GM18507 (cell line): ENCODE data around the gene ITIH4.

ENCODE experiments used
- DNase-seq: peaks from one replicate; pipeline ENCODE4 v3.0.0; 2011; ENCODE audit warnings: low read depth; ENCODE audit not compliant: insufficient read length; ENCODE audit errors: extremely low spot score
- FAIRE-seq: peaks from 2 replicates; lab custom pipeline; 2011; peaks lifted over from hg19 to GRCh38; lab: Jason Lieb, UNC

Gene ITIH4

DNA sequence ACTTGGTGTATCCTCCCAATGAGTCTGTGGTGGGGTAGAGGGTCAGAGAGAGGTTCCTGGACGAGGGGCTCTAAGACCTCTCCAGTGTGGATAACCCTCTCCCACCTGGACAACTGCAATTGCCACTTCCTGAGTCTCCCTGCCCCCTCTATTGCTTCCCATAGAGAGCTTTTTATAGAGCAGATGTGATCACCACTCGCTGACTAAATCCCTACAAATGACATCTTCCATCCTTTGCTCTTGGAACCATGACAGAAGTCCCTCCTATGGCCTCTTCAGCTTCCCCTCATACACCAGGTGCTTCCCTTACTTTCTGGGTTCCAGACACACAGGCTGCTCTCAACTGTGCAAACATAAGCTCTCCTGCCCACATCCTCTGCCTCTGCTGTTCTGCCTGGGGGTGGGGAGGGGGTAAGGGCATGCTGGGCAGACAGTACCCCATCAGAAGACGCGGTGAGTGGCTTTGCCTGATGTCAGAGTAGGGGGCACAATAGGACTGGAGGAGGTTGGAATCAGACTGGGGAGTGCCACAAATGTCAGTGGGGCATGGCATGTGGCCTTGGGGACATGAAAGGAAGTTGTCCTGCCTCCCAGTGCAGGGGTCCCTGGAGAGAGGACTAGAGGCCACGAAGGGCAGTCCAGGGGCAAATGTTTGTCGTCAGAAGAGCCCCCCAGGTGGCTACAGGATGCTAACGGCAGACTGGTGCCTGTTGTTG is 20.7 kb downstream of the ITIH4 start:
- no peak for FAIRE-seq
- DNase-seq: no peak

DNA sequence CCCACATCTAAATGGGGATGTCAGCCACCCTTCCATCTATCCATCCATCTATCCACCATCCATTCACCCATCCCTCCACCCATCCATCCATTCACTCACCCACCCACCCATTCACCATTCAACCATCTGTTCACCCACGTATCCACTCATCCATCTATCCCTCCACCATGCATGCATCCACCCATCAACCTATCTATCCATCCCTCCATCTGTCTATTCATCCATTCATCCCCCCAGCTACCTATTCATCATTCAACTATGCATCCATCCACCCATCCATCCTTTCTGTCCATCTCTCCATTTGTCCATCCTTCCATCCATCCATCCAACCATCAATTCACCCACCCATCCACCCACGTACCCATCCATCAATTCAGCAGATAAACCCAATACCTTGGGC is 21.3 kb downstream of the ITIH4 start:
- DNase-seq (no peak), FAIRE-seq (no peak)

DNA sequence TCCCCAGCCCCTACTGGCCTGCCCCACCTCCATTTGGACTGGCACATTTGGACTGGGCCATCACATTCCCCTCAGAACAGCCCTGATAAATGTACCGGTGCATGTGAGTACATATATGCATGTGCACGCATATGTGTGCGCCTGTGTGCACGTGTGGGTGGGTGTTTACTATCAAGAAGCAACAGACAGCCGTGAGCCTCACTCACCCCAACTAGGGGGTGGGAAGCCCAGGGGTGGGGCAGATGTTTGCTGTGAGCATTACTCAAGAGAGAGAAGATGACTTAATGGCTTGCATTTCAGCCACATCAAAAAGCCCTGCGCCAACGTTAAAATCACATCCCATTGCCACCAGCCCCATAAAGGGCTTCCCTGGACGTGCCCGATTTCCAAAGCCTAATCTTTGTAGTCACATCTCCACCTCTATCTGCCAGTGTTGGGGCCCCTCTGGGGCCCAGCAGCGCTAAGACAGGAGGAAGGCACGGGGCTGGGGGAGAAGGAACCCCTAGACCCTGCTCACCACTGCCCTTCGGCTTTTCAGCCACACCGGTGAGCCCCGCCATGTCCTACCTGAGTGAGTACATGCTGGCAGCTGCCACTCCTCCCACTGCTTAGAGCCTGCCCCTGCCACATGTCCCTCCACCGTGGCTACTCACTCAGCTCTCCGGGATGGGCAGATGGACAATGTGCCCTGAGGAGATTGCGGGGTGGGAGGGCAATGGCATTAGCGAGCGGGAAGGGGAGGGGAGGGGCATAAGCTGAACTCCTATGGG is 25.0 kb downstream of the ITIH4 start:
- FAIRE-seq (no peak), DNase-seq (no peak)

DNA sequence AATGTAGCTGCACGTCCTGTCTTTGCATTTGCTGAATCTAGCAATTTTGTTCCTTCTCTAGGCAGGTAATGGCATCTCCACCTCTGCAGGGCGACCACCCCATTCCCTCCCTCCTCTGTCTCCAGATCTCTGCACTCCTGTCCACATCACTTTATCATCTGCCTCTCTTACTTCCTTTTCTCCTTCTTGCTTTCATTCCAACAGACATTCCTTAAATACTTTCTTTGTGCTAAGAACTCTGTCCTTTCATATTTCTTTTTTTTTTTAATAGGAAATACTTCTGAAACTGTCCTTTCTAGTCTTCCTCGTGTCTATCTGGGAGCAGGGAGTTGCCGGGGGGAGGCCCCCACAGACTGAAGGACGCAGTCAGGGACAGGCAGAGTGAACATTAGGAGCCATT is 28.6 kb downstream of the ITIH4 start:
- no peak for FAIRE-seq
- no peak for DNase-seq

DNA sequence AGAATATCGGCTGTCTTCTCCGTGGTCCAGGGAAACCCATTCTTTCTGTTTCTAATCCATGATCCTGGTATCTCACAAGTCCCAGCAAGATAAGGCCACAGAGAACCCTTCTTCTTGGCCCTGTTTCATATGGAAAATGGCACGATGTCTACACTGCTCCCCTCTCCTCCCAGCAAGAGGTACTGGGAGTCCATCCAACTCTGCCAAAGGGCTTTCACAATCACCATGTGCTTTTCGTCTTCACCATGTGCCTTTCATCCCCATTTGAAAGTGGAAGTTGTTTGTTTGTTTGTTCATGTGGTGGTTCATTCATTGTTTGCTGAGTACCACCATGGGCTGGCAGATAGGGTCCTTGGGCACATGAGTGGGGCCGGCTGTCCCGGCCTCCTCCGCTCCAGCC is 30.4 kb downstream of the ITIH4 start:
- FAIRE-seq (no peak), DNase-seq (no peak)

DNA sequence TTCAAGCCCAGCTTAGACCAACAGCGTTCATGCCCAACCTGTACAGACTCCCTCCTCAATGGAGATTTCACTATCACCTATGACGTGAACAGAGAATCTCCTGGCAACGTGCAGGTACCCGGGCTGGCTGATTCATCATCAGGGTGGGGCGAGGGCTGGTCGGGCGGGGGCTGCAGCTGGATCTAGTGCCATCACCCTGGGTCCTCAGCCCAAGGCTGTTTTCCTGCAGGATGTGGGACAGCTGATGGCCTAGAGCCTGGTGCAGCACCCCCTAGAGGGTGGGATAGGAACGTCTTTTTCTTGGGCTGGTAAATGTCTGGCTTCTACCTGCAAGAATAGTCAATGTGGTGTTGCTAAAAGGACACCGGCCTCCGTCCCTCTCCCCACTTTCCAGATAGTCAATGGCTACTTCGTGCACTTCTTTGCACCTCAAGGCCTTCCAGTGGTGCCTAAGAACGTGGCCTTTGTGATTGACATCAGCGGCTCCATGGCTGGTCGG is 31.4 kb downstream of the ITIH4 start:
- DNase-seq (peak; percentile 25), FAIRE-seq (peak; percentile 56)

DNA sequence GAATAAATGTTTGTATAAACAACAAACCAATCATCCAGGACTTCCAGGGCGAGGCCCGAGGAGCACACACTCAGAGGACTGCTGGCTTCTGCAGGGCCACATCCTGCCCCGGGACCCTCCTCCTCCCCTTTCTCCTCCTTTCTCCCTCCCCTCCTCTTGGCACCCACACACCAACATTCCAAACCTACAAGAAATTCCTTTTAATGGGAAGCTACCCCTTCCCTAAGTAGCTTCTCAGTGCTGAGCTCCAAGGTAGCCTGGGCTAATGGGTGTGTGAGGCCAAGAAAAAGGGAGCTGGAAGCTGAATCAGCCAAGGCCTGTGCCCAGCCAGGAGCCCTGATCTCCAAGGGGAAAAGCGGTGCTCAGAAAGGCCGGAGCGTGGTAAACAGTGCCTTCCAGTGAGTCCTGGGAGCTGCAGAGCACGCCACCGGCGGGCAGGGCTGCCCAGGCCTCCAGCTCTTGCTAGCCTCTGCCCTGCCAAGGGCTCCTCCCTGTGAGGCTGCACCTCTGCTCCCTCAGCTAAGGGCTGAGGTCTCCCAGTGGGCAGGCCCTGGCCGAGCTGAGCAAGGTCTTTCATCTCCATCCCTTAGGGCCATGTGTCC is 32.0 kb downstream of the ITIH4 start:
- DNase-seq (no peak), FAIRE-seq (no peak)

DNA sequence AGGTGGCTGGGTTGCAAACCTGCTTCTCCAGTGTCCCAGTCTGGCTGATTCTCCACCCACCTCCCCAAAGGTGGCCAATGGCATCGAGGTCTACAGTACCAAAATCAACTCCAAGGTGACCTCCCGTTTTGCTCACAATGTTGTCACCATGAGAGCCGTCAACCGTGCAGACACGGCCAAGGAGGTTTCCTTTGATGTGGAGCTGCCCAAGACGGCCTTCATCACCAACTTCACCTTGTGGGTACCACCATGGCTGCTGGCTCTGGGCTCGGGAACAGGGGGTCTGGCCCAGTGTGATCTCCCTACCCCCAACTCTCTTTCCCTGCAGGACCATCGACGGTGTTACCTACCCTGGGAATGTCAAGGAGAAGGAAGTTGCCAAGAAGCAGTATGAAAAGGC is 34.1 kb downstream of the ITIH4 start:
- FAIRE-seq: no peak
- DNase-seq: no peak

DNA sequence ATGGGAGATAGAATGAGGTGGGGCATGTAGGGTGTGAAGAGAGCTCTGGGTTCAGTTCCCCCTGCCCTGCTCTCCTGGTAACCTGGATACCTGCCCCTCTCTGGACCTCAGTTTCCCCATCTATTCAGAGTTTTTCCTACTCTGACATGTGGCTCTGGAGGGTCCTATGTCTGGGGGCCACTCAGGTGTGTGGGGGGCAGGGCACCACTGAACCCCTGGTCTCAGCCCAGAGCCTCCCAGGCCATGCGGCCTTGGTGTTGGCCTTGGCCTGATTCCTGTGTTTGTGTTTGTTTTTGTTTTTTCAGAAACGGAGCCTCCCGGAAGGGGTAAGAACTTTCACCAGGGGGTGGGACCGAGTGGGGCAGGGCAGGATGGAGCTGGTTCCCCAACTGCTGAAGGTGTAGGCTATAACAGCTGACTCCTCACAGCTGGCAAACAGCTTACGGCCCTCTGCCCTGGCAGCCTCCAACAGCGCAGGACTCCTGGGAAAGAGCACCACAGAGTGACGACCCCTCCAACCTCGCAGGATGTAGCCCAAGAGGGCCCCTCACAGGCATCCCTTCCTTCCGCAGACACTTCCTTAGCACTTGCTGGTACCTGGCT is 35.1 kb downstream of the ITIH4 start:
- DNase-seq (no peak), FAIRE-seq (no peak)

DNA sequence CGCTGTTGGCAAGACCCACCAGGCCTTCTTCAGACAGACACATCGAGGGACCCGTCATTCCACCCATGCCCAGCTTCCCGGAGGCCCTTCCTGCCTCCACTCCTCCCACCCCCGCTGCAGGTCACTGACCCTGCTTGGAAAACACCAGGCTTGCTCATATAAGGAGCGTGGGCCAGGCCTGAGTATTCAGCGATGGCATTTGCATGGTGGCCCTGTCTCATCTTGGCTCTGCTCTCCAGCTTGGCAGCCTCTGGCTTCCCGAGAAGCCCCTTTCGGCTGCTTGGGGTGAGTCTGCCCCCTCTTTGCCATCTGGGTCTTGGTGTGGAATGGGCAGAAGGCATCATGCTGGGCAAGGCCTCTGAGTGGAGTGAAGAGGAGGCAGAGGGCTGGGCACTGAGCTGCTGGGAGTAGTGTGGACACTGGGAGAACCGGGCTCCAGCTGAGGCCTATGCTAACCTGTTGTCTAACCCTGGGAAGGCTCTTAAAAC is 35.8 kb downstream of the ITIH4 start, which contains the start of gene ITIH3:
TSS of gene ITIH3 (plus strand) at position 185 of the 488 bp plus-strand sequence. CDS start at position 193, 8 bp downstream.
- no peak for DNase-seq
- FAIRE-seq: no peak

DNA sequence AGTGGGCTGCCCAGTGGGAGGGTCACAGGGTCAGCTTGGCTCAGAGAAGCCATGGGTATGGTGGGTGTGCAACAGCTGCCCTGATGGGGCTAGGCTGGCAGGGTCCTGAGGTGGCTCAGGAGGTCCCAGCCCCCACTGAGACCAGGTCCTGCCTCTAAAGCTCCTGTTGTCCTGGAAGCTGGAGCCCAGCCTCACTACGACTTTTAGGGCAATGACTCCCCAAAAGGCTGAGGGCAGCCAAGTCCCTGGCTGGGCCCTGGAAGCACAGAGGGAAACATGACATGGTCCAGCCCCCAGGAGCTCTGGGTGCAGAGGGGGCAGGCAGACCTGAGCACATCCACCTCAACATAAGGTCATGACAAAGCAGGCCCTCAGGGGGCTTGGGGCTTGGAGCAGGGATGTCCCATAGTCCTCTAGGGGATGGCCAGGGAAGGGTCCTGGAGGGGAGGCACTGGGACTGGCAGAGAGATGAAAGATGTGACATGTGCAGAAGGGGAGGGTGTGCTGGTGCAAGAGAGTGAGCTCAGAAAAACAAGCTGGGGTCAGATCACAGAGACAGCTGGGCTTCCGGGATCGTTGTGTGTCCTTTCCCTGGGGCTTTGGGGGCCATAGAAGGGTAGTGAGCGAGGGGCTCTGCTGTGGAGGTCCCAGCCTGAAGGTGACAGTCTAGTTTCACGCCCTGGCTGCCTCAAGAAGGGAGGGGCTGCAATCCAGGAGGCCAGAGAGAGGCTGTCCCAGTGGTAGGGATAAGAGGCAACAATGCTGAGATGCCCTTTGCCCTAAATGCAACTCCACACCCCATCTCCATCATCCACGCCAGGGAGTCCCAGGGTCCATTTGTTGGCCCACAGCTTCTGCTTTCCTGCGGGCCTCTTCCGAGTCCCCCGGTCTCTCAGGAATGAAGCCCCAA is 36.5 kb downstream of the ITIH4 start:
- no peak for FAIRE-seq
- no peak for DNase-seq

DNA sequence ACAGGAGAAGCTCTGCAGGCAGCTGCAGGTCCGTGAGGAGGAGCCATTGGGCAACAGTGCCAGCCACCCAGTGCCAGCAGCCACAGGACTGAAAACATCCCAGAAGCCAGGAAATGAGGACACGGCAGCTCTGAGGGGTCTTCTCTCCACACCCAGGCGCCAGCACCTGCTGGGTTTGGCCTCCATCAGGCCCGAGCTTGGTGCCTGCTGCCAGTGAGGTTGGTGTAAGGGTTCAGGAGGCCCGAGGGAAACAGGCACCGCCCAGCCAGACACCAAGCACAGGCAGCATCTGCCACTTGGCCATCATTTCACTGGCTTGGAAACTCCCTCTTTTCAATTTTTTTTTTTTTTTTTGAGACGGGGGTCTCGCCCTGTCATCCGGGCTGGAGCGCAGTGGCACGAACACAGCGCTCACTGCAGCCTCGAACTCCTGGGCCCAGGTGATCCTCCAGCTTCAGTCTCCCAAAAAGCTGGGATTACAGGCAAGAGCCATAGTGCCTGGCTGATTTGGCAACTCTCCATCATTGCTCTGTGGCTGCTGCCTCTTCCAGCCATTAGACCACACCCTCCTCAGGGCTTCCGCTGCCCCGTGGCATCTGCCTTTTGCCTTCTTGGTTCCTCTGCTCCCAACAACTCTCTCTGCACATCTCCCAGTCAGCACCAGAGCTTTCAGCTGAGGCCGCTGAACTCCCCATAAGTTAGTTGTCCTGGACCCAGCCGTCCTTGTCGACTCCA is 37.3 kb downstream of the ITIH4 start:
- DNase-seq: no peak
- FAIRE-seq: no peak

DNA sequence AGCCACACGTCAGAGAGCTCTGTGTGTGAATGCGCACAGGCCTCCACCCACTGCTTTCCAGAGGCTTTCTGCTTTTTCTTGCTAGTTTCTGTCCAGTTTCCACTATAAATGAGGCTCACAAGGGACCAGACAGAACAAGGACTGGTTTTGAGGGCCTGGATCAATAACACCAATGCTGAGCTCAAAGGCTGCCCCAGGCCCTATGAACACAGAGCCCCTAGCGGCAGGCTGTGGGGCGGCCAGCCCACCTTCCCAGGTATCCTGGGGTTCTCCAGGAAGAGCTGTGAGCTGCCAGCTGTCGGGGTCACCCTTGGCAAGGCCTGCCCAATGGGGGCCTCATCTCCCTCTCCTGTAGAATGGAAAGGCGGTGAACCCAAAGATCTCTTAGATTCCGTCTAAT is 38.1 kb downstream of the ITIH4 start:
- no peak for DNase-seq
- FAIRE-seq: no peak

DNA sequence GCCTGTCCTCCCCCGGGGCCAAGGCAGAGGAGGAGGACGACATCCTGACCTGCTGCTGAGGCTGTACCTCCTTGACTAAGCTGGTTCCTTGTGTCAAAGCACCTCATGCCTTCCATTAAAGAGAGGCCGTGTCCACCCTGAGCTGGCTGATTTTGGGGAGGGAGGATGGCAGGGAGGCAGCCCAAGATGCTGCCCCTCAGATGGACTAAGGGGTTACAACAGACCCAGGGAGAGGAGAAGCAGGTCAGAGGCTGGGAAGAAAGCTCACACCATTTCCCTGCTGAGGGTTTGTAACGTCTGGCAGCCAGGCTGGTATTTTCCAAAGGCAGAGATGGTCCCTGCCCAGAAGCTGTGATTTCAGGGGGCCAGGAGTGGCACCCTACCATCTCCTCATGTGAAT is 38.5 kb downstream of the ITIH4 start:
- no peak for DNase-seq
- FAIRE-seq: no peak

DNA sequence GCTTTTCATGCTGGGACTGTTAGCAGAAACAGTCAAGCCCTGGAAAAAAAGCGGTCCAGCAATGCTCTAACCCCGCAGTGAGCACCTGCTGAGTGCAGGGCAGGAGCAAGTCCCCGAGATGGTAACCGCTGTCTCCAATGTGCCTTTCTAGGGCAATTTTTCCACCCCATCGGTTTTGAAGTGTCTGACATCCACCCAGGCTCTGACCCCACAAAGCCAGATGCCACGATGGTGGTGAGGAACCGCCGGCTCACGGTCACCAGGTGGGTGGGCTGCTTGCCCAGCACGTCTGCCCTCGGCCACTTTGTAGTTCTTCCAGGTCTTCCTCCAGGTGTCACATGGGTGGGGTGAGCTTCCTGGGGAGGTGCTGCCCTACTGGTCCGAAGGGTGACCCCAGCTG is 39.1 kb downstream of the ITIH4 start:
- no peak for DNase-seq
- no peak for FAIRE-seq

DNA sequence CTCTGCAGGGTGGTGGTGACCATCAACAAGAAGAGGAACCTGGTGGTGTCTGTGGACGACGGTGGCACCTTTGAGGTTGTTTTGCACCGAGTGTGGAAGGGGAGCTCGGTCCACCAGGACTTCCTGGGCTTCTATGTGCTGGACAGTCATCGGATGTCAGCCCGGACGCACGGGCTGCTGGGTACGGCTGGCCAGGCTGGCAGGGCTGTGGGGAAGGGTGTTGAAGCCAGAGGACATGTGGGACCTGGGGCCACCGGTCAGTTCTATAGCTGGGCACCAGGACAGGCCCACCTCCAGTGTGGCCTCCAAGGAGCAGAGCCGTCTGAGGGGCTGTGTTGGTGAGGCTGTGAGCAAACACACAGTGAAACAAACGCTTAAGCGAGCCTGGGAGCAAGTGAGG is 39.7 kb downstream of the ITIH4 start:
- FAIRE-seq (no peak), DNase-seq (no peak)

DNA sequence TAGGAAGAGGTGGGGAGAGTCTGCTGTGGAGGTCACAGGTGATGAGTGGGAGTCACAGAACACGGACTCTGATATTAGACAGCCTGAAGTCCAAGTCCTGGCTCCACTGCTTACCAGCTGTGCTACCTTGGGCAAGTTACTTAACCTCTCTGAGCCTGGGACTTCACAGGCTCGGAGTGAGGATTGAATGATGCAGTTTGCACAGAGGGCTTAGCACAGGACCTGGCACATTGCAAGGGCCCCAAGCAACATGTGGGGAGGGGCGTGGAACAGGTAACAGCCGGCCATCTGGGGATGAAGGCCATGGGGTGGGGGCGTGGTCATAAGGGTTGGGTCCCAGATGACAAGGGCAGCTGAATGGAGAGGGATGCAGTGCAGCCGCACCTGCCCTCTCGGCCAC is 40.1 kb downstream of the ITIH4 start:
- FAIRE-seq (no peak), DNase-seq (no peak)

DNA sequence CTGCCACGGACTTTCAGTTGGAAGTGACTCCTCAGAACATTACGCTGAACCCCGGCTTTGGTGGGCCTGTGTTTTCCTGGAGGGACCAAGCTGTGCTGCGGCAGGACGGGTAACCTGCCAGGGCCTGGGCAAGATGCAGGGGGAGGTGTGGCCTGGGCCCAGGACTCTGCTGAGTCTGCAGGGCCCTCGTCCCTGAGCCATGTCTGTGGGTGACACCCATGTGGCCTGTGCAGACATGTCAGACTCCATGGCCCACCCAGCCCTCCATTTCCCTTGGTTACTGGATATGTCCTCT is 40.8 kb downstream of the ITIH4 start:
- FAIRE-seq: no peak
- no peak for DNase-seq
